ENCODE results near the gene RAPGEF1.

DNA sequence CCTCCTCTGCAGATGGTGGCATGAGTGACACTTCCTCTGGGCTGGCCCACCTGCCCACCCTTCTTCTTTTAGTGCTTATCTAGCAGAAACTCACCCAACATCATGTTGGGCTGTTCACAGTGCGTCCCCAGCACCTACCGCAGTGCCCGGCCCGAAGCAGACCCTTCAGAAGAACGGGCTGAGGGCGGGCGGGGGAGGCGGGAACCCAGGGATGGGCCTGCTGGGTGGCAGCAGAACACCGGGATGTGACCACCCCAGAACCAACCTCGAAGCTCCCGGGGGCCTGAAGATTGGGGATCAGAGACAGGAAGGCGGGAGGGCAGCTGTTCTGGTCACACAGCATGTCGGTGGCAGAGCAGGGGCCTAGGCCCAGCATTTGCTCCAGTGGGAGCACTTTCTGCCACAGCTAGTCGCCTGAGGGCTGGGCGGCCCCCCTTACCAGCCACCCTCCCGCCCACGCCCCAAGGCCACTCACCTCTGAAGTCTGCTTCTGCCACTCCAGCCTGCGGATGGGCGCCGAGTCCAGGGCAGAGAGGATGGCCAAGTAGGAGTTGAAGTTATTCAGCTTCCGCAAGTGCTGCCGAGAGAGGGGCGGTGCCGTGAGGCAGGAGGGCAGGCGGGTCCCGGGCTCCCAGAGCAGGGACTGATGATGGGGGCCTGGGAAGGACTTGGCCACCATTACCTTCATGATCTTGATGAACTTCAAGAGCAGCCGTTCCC is 155.9 kb downstream of the RAPGEF1 start:
- TF ChIP-seq TAF1 (IDR thresholded peaks at IDR 0.05; ENCODE audit: borderline replicate concordance, insufficient read depth, low read length) (no peak), POLR2AphosphoS5 (IDR thresholded peaks at IDR 0.05; ENCODE audit: low read depth, low read length) (no peak), SIN3A (IDR thresholded peaks at IDR 0.05; ENCODE audit: borderline replicate concordance, insufficient read depth, low read length) (no peak)
- TF ChIP-seq, protein P1, sequence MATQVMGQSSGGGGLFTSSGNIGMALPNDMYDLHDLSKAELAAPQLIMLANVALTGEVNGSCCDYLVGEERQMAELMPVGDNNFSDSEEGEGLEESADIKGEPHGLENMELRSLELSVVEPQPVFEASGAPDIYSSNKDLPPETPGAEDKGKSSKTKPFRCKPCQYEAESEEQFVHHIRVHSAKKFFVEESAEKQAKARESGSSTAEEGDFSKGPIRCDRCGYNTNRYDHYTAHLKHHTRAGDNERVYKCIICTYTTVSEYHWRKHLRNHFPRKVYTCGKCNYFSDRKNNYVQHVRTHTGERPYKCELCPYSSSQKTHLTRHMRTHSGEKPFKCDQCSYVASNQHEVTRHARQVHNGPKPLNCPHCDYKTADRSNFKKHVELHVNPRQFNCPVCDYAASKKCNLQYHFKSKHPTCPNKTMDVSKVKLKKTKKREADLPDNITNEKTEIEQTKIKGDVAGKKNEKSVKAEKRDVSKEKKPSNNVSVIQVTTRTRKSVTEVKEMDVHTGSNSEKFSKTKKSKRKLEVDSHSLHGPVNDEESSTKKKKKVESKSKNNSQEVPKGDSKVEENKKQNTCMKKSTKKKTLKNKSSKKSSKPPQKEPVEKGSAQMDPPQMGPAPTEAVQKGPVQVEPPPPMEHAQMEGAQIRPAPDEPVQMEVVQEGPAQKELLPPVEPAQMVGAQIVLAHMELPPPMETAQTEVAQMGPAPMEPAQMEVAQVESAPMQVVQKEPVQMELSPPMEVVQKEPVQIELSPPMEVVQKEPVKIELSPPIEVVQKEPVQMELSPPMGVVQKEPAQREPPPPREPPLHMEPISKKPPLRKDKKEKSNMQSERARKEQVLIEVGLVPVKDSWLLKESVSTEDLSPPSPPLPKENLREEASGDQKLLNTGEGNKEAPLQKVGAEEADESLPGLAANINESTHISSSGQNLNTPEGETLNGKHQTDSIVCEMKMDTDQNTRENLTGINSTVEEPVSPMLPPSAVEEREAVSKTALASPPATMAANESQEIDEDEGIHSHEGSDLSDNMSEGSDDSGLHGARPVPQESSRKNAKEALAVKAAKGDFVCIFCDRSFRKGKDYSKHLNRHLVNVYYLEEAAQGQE (IDR thresholded peaks at IDR 0.05; ENCODE audit: insufficient read depth in 1 of 2, low read depth in 2 of 2, low read length in 2 of 2) = no peak
